Ectodermal cell (in vitro differentiated cells): Measurements from ENCODE around the gene FBXO5.
"Not testable (repeated sequence)": the region's sequence is repeated elsewhere in the genome, so short reads cannot be mapped to it uniquely, and the experiment has no call there.

Experiments
- H3K27ac ChIP-seq: 2 replicates; pipeline ENCODE4 v1.7.0; 2013; ENCODE audit warnings: mild to moderate bottlenecking, low read depth, low read length; ENCODE audit not compliant: insufficient read depth, poor library complexity, severe bottlenecking
- H3K27me3 ChIP-seq: 2 replicates; pipeline ENCODE4 v1.7.0; 2013; ENCODE audit warnings: mild to moderate bottlenecking, low read length; ENCODE audit not compliant: insufficient read depth, control insufficient read depth, poor library complexity, severe bottlenecking
- H3K36me3 ChIP-seq: one replicate; pipeline ENCODE4 v1.7.0; 2013; ENCODE audit warnings: low read length; ENCODE audit not compliant: control insufficient read depth, insufficient read depth
- H3K4me1 ChIP-seq: one replicate; pipeline ENCODE4 v1.7.0; 2013; ENCODE audit warnings: low read length; ENCODE audit not compliant: control insufficient read depth, insufficient read depth
- H3K4me3 ChIP-seq: 2 replicates; pipeline ENCODE4 v1.7.0; 2013; ENCODE audit warnings: low read depth, low read length, control low read depth; ENCODE audit not compliant: insufficient read depth
- H3K9me3 ChIP-seq: 2 replicates; pipeline ENCODE4 v1.7.0; 2013; ENCODE audit warnings: mild to moderate bottlenecking, low read length, moderate library complexity; ENCODE audit not compliant: control insufficient read depth
- WGBS, 2 experiments: methylation state at CpG; one replicate each; pipeline ENCODE4 v1.1.7; 2013; ENCODE audit warnings: missing lambda C conversion rate in 2 of 2; 5-methylcytosine and 5-hydroxymethylcytosine counted together

FBXO5 gene

GRCh38 chr6:152977556-152977955 is 5.3 kb downstream of the FBXO5 start:
- Histone ChIP-seq H3K27ac (no peak overlapping the region), H3K27me3 (no peaks in the 10 kb centered on the region), H3K4me1 (peaks cover 32% of the 10 kb centered on the region), H3K4me3 (no peak overlapping the region), H3K9me3 (no peaks in the 10 kb centered on the region), H3K36me3 (peaks cover 15% of the 10 kb centered on the region)

GRCh38 chr6:152976749-152977148 is 6.1 kb downstream of the FBXO5 start:
- no peaks in the 10 kb centered on the region for H3K9me3 ChIP-seq
- peaks cover 32% of the 10 kb centered on the region for H3K4me1 ChIP-seq
- H3K27me3 ChIP-seq, result no peaks in the 10 kb centered on the region
- no peak overlapping the region for H3K4me3 ChIP-seq
- WGBS, 2 experiments, result 88 to 90% methylated on average over 1 of the region's 1 CpG
- H3K27ac ChIP-seq, result no peak overlapping the region
- peaks cover 23% of the 10 kb centered on the region for H3K36me3 ChIP-seq

DNA sequence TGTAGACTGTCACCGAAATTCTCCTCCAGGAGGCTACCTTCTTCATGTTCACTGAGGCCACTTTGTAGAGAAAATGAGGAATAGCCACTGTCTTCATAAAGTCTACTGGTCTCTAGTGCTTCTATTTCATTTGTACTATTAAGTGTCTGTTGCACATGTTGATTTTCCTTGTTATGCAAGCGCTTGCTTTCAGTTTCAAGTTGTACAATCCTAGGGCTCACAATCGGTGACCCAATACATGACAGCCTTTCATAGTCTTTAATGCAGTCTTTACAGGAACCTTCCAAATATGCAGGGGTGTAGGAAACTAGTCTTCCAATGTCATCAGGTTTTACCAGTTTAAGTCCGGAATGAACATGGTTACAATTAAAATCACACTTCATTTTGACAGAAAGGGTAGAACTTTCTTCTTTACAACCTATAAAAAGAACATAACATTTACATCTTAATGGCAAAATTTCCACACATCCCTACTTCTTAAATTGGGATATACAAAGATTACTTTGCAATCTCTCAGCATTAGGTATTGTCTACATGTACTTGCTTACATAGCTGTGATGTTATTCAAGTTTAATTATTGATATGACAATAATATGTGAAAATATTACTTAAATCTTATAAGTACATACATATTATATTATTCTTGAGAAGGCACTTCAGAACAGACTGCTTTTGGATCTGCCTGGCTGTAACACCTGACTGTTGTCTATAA is 7.5 kb downstream of the FBXO5 start:
- WGBS, 2 experiments, result 92 to 98% methylated on average over 4 of the region's 4 CpGs
- Histone ChIP-seq H3K9me3 (no peaks in the 10 kb centered on the region), H3K4me1 (peaks cover 31% of the 10 kb centered on the region), H3K27ac (no peak overlapping the region), H3K36me3 (peaks cover 32% of the 10 kb centered on the region), H3K27me3 (no peaks in the 10 kb centered on the region), H3K4me3 (no peak overlapping the region)

DNA sequence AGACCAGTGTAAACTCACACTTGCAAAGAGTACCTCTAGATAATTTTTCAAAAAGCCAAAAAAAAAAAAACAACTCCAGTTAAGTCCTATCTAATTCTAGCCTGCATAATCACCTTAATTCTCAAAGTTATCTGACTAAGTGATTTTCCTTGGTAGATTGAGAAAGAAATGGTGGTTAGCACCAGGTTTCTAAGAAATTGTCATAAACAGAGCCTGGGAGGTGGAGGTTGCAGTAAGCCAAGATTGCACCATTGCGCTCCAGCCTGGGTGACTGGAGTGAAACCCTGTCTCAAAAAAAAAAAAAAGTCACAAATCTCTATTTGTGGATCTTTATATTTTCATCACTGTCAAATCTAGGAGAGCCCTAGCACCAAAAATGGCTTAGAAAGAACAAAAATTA is 8.9 kb downstream of the FBXO5 start:
- Histone ChIP-seq H3K4me3 (no peak overlapping the region), H3K27me3 (no peaks in the 10 kb centered on the region), H3K4me1 (peaks cover 23% of the 10 kb centered on the region), H3K36me3 (peaks cover 41% of the 10 kb centered on the region), H3K27ac (no peak overlapping the region), H3K9me3 (no peaks in the 10 kb centered on the region)
- WGBS, 2 experiments, result 96 to 100% methylated on average over 1 of the region's 1 CpG

DNA sequence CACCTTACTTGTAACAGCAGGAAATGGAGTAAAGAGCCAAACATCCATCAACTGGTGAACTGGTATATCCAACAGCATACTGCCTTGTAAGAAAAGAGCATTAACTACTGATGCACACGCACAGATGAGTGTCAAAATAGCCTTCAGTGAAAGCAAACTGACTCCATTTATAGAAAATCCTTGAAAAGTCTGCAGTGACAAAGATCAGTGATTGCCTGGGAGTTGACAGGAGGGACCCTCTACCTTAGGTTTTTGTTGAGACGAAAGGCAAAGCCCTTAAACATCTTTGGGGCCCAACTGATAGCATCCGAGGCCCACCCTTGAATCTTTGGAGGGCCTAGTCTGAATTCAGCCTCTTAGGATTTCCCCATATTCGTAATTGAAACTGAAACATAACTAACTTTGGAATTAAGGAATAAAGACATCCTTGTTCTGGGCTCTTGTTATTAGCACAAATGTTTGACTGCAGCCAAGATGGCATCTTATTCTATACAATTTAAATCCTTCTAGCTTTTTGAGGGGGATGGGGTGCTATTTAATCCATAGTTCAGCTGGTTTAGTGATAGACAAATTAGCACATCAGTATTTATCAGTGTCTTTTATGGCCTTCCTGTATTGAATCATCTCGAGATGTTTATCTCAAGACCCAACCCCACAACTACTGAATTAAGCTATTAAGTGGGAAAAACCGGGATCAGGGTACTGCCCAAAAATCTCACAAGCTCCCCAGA is 13.0 kb downstream of the FBXO5 start:
- WGBS, 2 experiments, result 95 to 98% methylated on average over 5 to 6 of the region's 6 CpGs
- peaks cover 37% of the 10 kb centered on the region for H3K36me3 ChIP-seq
- no peaks in the 10 kb centered on the region for H3K27me3 ChIP-seq
- no peak overlapping the region for H3K27ac ChIP-seq
- no peaks in the 10 kb centered on the region for H3K4me1 ChIP-seq
- no peaks in the 10 kb centered on the region for H3K9me3 ChIP-seq
- no peak overlapping the region for H3K4me3 ChIP-seq

DNA sequence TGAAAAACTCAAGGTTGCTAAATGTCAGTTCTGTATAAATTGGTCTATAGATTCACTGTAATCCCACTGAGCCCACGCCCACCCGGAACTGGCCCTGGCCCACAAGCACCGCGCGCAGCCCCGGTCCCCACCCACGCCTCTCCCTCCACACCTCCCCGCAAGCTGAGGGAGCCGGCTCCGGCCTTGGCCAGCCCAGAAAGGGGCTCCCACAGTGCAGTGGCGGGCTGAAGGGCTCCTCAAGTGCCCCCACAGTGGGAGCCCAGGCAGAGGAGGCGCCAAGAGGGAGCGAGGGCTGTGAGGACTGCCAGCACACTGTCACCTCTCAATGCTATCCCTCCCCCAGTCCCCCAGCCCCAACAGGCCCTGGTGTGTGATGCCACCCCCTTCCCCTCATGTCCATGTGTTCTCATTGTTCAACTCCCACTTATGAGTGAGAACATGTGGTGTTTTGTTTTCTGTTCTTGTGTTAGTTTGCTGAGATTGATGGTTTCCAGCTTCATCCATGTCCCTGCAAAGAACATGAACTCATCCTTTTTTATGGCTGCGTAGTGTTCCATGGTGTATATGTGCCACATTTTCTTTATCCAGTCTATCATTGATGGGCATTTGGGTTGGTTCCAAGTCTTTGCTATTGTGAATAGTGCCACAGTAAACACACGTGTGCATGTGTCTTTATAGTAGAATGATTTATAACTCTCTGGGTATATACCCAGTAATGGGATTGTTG is 16.5 kb downstream of the FBXO5 start:
- H3K36me3 ChIP-seq, result peaks cover 14% of the 10 kb centered on the region
- not testable (repeated sequence) for H3K27me3 ChIP-seq, H3K4me3 ChIP-seq, H3K4me1 ChIP-seq, H3K27ac ChIP-seq, H3K9me3 ChIP-seq
- 88 to 90% methylated on average over 14 to 15 of the region's 15 CpGs for WGBS, 2 experiments

DNA sequence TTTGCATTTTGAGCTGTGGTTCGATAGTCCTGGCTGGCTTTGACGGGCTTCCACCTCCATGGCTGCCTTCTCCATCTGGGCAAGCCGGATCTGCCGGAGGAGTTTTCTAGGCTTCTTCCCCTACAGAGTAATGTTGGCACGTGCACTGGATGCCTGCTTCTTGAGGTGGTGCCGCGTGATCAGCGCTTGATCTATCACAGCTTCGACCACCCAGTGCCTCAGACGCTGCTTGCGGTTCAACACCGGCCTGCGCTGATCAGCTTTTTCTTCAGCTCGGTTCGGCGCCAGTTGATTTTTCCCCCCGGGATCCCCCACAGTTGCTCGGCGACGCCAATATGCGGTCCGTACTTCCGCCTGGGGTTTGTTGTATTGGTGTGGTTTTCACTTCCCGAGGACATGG is 23.5 kb downstream of the FBXO5 start:
- Histone ChIP-seq H3K27me3 (no peaks in the 10 kb centered on the region), H3K36me3 (no peaks in the 10 kb centered on the region), H3K4me3 (no peak overlapping the region), H3K27ac (no peak overlapping the region), H3K9me3 (no peaks in the 10 kb centered on the region), H3K4me1 (no peaks in the 10 kb centered on the region)
- 96 to 97% methylated on average over 24 of the region's 24 CpGs for WGBS, 2 experiments

GRCh38 chr6:152957796-152958195 is 25.0 kb downstream of the FBXO5 start:
- Histone ChIP-seq H3K4me3 (no peak overlapping the region), H3K4me1 (no peaks in the 10 kb centered on the region), H3K36me3 (no peaks in the 10 kb centered on the region), H3K27me3 (no peaks in the 10 kb centered on the region), H3K9me3 (no peaks in the 10 kb centered on the region), H3K27ac (no peak overlapping the region)
- 88 to 94% methylated on average over 1 of the region's 1 CpG for WGBS, 2 experiments

DNA sequence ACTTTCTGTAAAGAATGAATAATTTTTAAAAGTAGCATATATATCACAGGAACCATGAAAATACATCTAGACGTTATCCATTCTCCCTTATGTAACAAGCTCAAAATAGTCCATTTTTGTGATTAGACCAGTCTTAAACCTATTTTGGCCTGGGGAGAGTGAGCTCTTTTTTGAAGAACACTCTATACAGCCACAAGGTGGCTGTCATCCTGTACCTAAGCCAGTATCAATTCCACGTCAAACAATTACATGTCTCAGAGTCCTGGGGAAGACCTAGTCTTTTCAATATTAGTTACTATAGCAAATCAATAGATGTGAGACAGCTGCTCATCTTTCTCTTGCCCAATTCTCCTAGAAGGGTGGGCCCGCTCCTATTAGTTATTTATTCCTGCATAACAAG is 28.4 kb downstream of the FBXO5 start:
- Histone ChIP-seq H3K36me3 (no peaks in the 10 kb centered on the region), H3K4me1 (no peaks in the 10 kb centered on the region), H3K27me3 (no peaks in the 10 kb centered on the region), H3K4me3 (no peak overlapping the region), H3K9me3 (no peaks in the 10 kb centered on the region), H3K27ac (no peak overlapping the region)
- 86 to 88% methylated on average over 3 of the region's 3 CpGs for WGBS, 2 experiments

GRCh38 chr6:152952866-152953509 is 29.9 kb downstream of the FBXO5 start:
- 78 to 100% methylated on average over 1 to 7 of the region's 7 CpGs for WGBS, 2 experiments
- no peaks in the 10 kb centered on the region for H3K27me3 ChIP-seq
- H3K36me3 ChIP-seq, result no peaks in the 10 kb centered on the region
- H3K27ac ChIP-seq, result no peak overlapping the region
- H3K4me1 ChIP-seq, result no peaks in the 10 kb centered on the region
- no peak overlapping the region for H3K4me3 ChIP-seq
- H3K9me3 ChIP-seq, result no peaks in the 10 kb centered on the region
